ENCODE data around the gene PLPP1. TPM values are rescaled to one million over a fixed set of nuclear protein-coding genes. Genes with fewer than 3 reads are reported as not detected.

Gene PLPP1
- total and polyA plus RNA-seq, 4 donors = 51.9 to 129 (median 60.7) TPM

GRCh38 chr5:55547781-55548180 lies 13.0 kb upstream of the PLPP1 start:
- Histone ChIP-seq H3K36me3 (ENCODE audit: control insufficient read depth in 4 of 4, insufficient read depth in 4 of 4, low read length in 4 of 4) (no peaks in the 10 kb centered on the region), H3K4me1 (ENCODE audit: control insufficient read depth in 5 of 5, insufficient read depth in 5 of 5, low read length in 5 of 5) (peaks cover 0 to under 1% (median 0%) of the 10 kb centered on the region in 5 donors), H3K27me3 (ENCODE audit: control insufficient read depth in 3 of 3, insufficient read depth in 3 of 3, low read length in 2 of 3) (no peaks in the 10 kb centered on the region), H3K9ac (ENCODE audit: insufficient read depth in 1 of 2, low read length in 2 of 2) (no peak overlapping the region), H3K4me3 (no peak overlapping the region), H3K27ac (ENCODE audit: low read depth in 1 of 2, low read length in 1 of 2) (no peak overlapping the region), H3K9me3 (ENCODE audit: control insufficient read depth in 4 of 4, insufficient read depth in 3 of 4, low read length in 3 of 4) (no peaks in the 10 kb centered on the region)
- 83 to 93% methylated on average over 2 of the region's 2 CpGs for WGBS, 2 donors
- ATAC-seq (ENCODE audit: insufficient read depth, low FRiP score) = no peak
- no peak for DNase-seq
- TF ChIP-seq, protein P1, sequence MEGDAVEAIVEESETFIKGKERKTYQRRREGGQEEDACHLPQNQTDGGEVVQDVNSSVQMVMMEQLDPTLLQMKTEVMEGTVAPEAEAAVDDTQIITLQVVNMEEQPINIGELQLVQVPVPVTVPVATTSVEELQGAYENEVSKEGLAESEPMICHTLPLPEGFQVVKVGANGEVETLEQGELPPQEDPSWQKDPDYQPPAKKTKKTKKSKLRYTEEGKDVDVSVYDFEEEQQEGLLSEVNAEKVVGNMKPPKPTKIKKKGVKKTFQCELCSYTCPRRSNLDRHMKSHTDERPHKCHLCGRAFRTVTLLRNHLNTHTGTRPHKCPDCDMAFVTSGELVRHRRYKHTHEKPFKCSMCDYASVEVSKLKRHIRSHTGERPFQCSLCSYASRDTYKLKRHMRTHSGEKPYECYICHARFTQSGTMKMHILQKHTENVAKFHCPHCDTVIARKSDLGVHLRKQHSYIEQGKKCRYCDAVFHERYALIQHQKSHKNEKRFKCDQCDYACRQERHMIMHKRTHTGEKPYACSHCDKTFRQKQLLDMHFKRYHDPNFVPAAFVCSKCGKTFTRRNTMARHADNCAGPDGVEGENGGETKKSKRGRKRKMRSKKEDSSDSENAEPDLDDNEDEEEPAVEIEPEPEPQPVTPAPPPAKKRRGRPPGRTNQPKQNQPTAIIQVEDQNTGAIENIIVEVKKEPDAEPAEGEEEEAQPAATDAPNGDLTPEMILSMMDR (IDR thresholded peaks at IDR 0.05; ENCODE audit: control extremely low read depth, extremely low read depth) = no peak

- no peak overlapping the region for H3K27ac ChIP-seq (ENCODE audit: low read depth in 1 of 2, low read length in 1 of 2)
- H3K9ac ChIP-seq (ENCODE audit: insufficient read depth in 1 of 2, low read length in 2 of 2) = no peak overlapping the region
- peaks cover 0 to 2% (median 0%) of the 10 kb centered on the region in 5 donors for H3K4me1 ChIP-seq (ENCODE audit: control insufficient read depth in 5 of 5, insufficient read depth in 5 of 5, low read length in 5 of 5)
- DNase-seq (no peak), ATAC-seq (ENCODE audit: insufficient read depth, low FRiP score) (no peak)
- no peak overlapping the region for H3K4me3 ChIP-seq
- no peaks in the 10 kb centered on the region for H3K36me3 ChIP-seq (ENCODE audit: control insufficient read depth in 4 of 4, insufficient read depth in 4 of 4, low read length in 4 of 4)
- no peaks in the 10 kb centered on the region for H3K9me3 ChIP-seq (ENCODE audit: control insufficient read depth in 4 of 4, insufficient read depth in 3 of 4, low read length in 3 of 4)
- TF ChIP-seq, protein P1 (IDR thresholded peaks at IDR 0.05; ENCODE audit: control extremely low read depth, extremely low read depth) = no peak
- H3K27me3 ChIP-seq (ENCODE audit: control insufficient read depth in 3 of 3, insufficient read depth in 3 of 3, low read length in 2 of 3) = no peaks in the 10 kb centered on the region
- 73 to 76% methylated on average over 2 of the region's 2 CpGs for WGBS, 2 donors
Observed at GRCh38 chr5:55546947-55547346, 12.2 kb upstream of the PLPP1 start.

GRCh38 chr5:55544341-55544740 lies 9.6 kb upstream of the PLPP1 start:
- ATAC-seq (ENCODE audit: insufficient read depth, low FRiP score) = no peak
- Histone ChIP-seq H3K27me3 (ENCODE audit: control insufficient read depth in 3 of 3, insufficient read depth in 3 of 3, low read length in 2 of 3) (no peaks in the 10 kb centered on the region), H3K36me3 (ENCODE audit: control insufficient read depth in 4 of 4, insufficient read depth in 4 of 4, low read length in 4 of 4) (no peaks in the 10 kb centered on the region), H3K9ac (ENCODE audit: insufficient read depth in 1 of 2, low read length in 2 of 2) (no peak overlapping the region), H3K4me1 (ENCODE audit: control insufficient read depth in 5 of 5, insufficient read depth in 5 of 5, low read length in 5 of 5) (peaks cover 0 to 2% (median 0%) of the 10 kb centered on the region in 5 donors), H3K4me3 (no peak overlapping the region), H3K27ac (ENCODE audit: low read depth in 1 of 2, low read length in 1 of 2) (no peak overlapping the region), H3K9me3 (ENCODE audit: control insufficient read depth in 4 of 4, insufficient read depth in 3 of 4, low read length in 3 of 4) (no peaks in the 10 kb centered on the region)
- no peak for DNase-seq
- TF ChIP-seq, protein P1 (IDR thresholded peaks at IDR 0.05; ENCODE audit: control extremely low read depth, extremely low read depth) = no peak
- WGBS, 2 donors = 89% methylated on average over 2 of the region's 2 CpGs

GRCh38 chr5:55541056-55541635 lies 6.4 kb upstream of the PLPP1 start:
- peak in 1 of 3 donors; percentile 46 for DNase-seq
- H3K4me1 ChIP-seq (ENCODE audit: control insufficient read depth in 5 of 5, insufficient read depth in 5 of 5, low read length in 5 of 5) = peaks cover 0 to 5% (median 0%) of the 10 kb centered on the region in 5 donors
- no peak overlapping the region for H3K27ac ChIP-seq (ENCODE audit: low read depth in 1 of 2, low read length in 1 of 2)
- H3K36me3 ChIP-seq (ENCODE audit: control insufficient read depth in 4 of 4, insufficient read depth in 4 of 4, low read length in 4 of 4) = no peaks in the 10 kb centered on the region
- H3K27me3 ChIP-seq (ENCODE audit: control insufficient read depth in 3 of 3, insufficient read depth in 3 of 3, low read length in 2 of 3) = no peaks in the 10 kb centered on the region
- 81 to 91% methylated on average over 1 of the region's 1 CpG for WGBS, 2 donors
- TF ChIP-seq, protein P1 (IDR thresholded peaks at IDR 0.05; ENCODE audit: control extremely low read depth, extremely low read depth) = no peak
- H3K9ac ChIP-seq (ENCODE audit: insufficient read depth in 1 of 2, low read length in 2 of 2) = no peak overlapping the region
- no peak overlapping the region for H3K4me3 ChIP-seq
- ATAC-seq (ENCODE audit: insufficient read depth, low FRiP score) = no peak
- H3K9me3 ChIP-seq (ENCODE audit: control insufficient read depth in 4 of 4, insufficient read depth in 3 of 4, low read length in 3 of 4) = no peaks in the 10 kb centered on the region

Measured in lung (tissue), 12 donors.